HEK293 (cell line): ENCODE data around the gene NMT2.

Source experiments
- CTCF ChIA-PET: fragments of 350-600 bp; formaldehyde crosslinking; extraction: SDS; loops from one replicate; lab custom pipeline; 2021; ENCODE audit warnings: antibody characterized with exemption; lab: Yijun Ruan, JAX
- POLR2A ChIA-PET: fragments of 300-600 bp; formaldehyde crosslinking; extraction: SDS; loops from one replicate; lab custom pipeline; 2020; ENCODE audit warnings: antibody characterized with exemption, inconsistent platforms; lab: Yijun Ruan, JAX
- H3K27ac ChIP-seq: fragments of 200-500 bp; sonication (Bioruptor generic); 2 replicates; pipeline ENCODE4 v1.5.1; 2014; ENCODE audit warnings: low read depth, low read length, control low read depth, inconsistent platforms; ENCODE audit errors: extremely low read depth
- H3K36me3 ChIP-seq, 2 experiments: fragments of 200-500 bp in 1 of 2; sonication (Bioruptor generic) in 1 of 2; 1 replicate in 1 of 2; 2 replicates in 1 of 2; pipeline ENCODE4 v1.5.1; 2014 to 2017; ENCODE audit warnings: inconsistent platforms in 2 of 2, low read length in 2 of 2; ENCODE audit not compliant: control insufficient read depth in 2 of 2, insufficient read depth in 1 of 2
- H3K4me1 ChIP-seq: fragments of 200-500 bp; sonication (Bioruptor generic); 2 replicates; pipeline ENCODE4 v1.5.1; 2014; ENCODE audit warnings: mild to moderate bottlenecking, low read length, inconsistent platforms; ENCODE audit not compliant: control insufficient read depth, insufficient read depth
- H3K4me3 ChIP-seq: 2 replicates; pipeline ENCODE4 v1.5.1; 2011; ENCODE audit warnings: low read depth, mild to moderate bottlenecking, control low read depth, low read length, moderate library complexity
- H3K9me3 ChIP-seq: fragments of 200-500 bp; sonication (Bioruptor generic); 2 replicates; pipeline ENCODE4 v1.5.1; 2014; ENCODE audit warnings: low read depth, low read length, inconsistent platforms; ENCODE audit not compliant: control insufficient read depth, insufficient read depth
- EGR2 ChIP-seq: fragments of 450-650 bp; formaldehyde crosslinking; IDR thresholded peaks from 2 replicates; pipeline ENCODE4 v1.5.1; 2016; ENCODE audit warnings: low read depth, missing biosample characterization, missing genetic modification characterization
- GFI1B ChIP-seq: fragments of 450-650 bp; formaldehyde crosslinking; IDR thresholded peaks from 2 replicates; pipeline ENCODE4 v1.5.1; 2016; ENCODE audit warnings: missing biosample characterization, missing genetic modification characterization
- GLI2 ChIP-seq: fragments of 450-650 bp; formaldehyde crosslinking; IDR thresholded peaks from 2 replicates; pipeline ENCODE4; 2017; ENCODE audit warnings: missing biosample characterization, missing genetic modification characterization, low read depth, borderline replicate concordance
- RBAK ChIP-seq: fragments of 450-650 bp; formaldehyde crosslinking; IDR thresholded peaks from 2 replicates; pipeline ENCODE4 v1.5.1; 2016; ENCODE audit warnings: missing biosample characterization, missing genetic modification characterization
- SCRT2 ChIP-seq: fragments of 450-650 bp; formaldehyde crosslinking; IDR thresholded peaks from 2 replicates; pipeline ENCODE4 v1.5.1; 2016; ENCODE audit warnings: missing biosample characterization, missing genetic modification characterization
- SP7 ChIP-seq: fragments of 450-650 bp; formaldehyde crosslinking; IDR thresholded peaks from 2 replicates; pipeline ENCODE4 v1.5.1; 2016; ENCODE audit warnings: missing biosample characterization, missing genetic modification characterization
- ZNF114 ChIP-seq: fragments of 450-650 bp; formaldehyde crosslinking; IDR thresholded peaks from 2 replicates; pipeline ENCODE4 v1.5.0; 2017; ENCODE audit warnings: missing biosample characterization, missing genetic modification characterization
- ZNF121 ChIP-seq: fragments of 450-650 bp; formaldehyde crosslinking; IDR thresholded peaks from 2 replicates; pipeline ENCODE4 v1.5.1; 2016; ENCODE audit warnings: missing biosample characterization, missing genetic modification characterization
- ZNF157 ChIP-seq: fragments of 450-650 bp; formaldehyde crosslinking; IDR thresholded peaks from 2 replicates; pipeline ENCODE4 v1.5.1; 2016; ENCODE audit warnings: missing biosample characterization, missing genetic modification characterization
- ZNF23 ChIP-seq: fragments of 450-650 bp; formaldehyde crosslinking; IDR thresholded peaks from 2 replicates; pipeline ENCODE4 v1.5.1; 2016; ENCODE audit warnings: missing biosample characterization, missing genetic modification characterization, borderline replicate concordance
- ZNF510 ChIP-seq: fragments of 450-650 bp; formaldehyde crosslinking; IDR thresholded peaks from 2 replicates; pipeline ENCODE4 v1.5.1; 2018; ENCODE audit warnings: mild to moderate bottlenecking, missing genetic modification characterization, missing biosample characterization; ENCODE audit not compliant: insufficient replicate concordance
- ZNF560 ChIP-seq: fragments of 450-650 bp; formaldehyde crosslinking; IDR thresholded peaks from 2 replicates; pipeline ENCODE4 v1.5.1; 2017; ENCODE audit warnings: missing biosample characterization, missing genetic modification characterization, borderline replicate concordance
- ZNF707 ChIP-seq: fragments of 450-650 bp; formaldehyde crosslinking; IDR thresholded peaks from 2 replicates; pipeline ENCODE4 v1.5.1; 2016; ENCODE audit warnings: missing biosample characterization, missing genetic modification characterization
- ZNF792 ChIP-seq: fragments of 450-650 bp; formaldehyde crosslinking; IDR thresholded peaks from 2 replicates; pipeline ENCODE4 v1.5.1; 2016; ENCODE audit warnings: missing biosample characterization, missing genetic modification characterization
- TF ChIP-seq, protein P1 (sequence below): fragments of 450-650 bp; IDR thresholded peaks from 2 replicates; pipeline ENCODE4 v1.5.1; 2018; ENCODE audit warnings: missing biosample characterization, mild to moderate bottlenecking, missing genetic modification characterization
- TF ChIP-seq, protein P2 (sequence below): fragments of 450-650 bp; formaldehyde crosslinking; IDR thresholded peaks from 2 replicates; pipeline ENCODE4 v1.5.1; 2016; ENCODE audit warnings: missing biosample characterization, missing genetic modification characterization
- TF ChIP-seq, protein P3 (sequence below): fragments of 450-650 bp; formaldehyde crosslinking; IDR thresholded peaks from 2 replicates; pipeline ENCODE4 v1.5.1; 2016; ENCODE audit warnings: missing biosample characterization, missing genetic modification characterization
- TF ChIP-seq, protein P4 (sequence below): fragments of 450-650 bp; formaldehyde crosslinking; IDR thresholded peaks from 2 replicates; pipeline ENCODE4 v1.5.1; 2016; ENCODE audit warnings: missing biosample characterization, missing genetic modification characterization

Gene NMT2

GRCh38 chr10:15196021-15196834, 27.7 kb upstream of the NMT2 start:
- Histone ChIP-seq H3K4me1 (no peaks in the 10 kb centered on the region), H3K4me3 (no peak overlapping the region), H3K9me3 (no peaks in the 10 kb centered on the region)
- TF ChIP-seq ZNF792 (no peak), GFI1B (no peak), ZNF157 (tag by site-specific recombination) (no peak), ZNF23 (no peak), ZNF707 (tag by site-specific recombination) (no peak), RBAK (tag by site-specific recombination) (no peak), GLI2 (tag by site-specific recombination) (no peak), SCRT2 (tag by site-specific recombination) (no peak), SP7 (tag by site-specific recombination) (no peak), ZNF114 (tag by site-specific recombination) (no peak), ZNF510 (tag by site-specific recombination) (no peak), ZNF560 (no peak), ZNF121 (no peak), EGR2 (tag by site-specific recombination) (no peak)
- TF ChIP-seq, protein P1, sequence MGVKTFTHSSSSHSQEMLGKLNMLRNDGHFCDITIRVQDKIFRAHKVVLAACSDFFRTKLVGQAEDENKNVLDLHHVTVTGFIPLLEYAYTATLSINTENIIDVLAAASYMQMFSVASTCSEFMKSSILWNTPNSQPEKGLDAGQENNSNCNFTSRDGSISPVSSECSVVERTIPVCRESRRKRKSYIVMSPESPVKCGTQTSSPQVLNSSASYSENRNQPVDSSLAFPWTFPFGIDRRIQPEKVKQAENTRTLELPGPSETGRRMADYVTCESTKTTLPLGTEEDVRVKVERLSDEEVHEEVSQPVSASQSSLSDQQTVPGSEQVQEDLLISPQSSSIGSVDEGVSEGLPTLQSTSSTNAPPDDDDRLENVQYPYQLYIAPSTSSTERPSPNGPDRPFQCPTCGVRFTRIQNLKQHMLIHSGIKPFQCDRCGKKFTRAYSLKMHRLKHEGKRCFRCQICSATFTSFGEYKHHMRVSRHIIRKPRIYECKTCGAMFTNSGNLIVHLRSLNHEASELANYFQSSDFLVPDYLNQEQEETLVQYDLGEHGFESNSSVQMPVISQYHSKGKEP (tag by site-specific recombination) = no peak
- TF ChIP-seq, protein P2, sequence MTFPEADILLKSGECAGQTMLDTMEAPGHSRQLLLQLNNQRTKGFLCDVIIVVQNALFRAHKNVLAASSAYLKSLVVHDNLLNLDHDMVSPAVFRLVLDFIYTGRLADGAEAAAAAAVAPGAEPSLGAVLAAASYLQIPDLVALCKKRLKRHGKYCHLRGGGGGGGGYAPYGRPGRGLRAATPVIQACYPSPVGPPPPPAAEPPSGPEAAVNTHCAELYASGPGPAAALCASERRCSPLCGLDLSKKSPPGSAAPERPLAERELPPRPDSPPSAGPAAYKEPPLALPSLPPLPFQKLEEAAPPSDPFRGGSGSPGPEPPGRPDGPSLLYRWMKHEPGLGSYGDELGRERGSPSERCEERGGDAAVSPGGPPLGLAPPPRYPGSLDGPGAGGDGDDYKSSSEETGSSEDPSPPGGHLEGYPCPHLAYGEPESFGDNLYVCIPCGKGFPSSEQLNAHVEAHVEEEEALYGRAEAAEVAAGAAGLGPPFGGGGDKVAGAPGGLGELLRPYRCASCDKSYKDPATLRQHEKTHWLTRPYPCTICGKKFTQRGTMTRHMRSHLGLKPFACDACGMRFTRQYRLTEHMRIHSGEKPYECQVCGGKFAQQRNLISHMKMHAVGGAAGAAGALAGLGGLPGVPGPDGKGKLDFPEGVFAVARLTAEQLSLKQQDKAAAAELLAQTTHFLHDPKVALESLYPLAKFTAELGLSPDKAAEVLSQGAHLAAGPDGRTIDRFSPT (tag by site-specific recombination) = no peak
- TF ChIP-seq, protein P3, sequence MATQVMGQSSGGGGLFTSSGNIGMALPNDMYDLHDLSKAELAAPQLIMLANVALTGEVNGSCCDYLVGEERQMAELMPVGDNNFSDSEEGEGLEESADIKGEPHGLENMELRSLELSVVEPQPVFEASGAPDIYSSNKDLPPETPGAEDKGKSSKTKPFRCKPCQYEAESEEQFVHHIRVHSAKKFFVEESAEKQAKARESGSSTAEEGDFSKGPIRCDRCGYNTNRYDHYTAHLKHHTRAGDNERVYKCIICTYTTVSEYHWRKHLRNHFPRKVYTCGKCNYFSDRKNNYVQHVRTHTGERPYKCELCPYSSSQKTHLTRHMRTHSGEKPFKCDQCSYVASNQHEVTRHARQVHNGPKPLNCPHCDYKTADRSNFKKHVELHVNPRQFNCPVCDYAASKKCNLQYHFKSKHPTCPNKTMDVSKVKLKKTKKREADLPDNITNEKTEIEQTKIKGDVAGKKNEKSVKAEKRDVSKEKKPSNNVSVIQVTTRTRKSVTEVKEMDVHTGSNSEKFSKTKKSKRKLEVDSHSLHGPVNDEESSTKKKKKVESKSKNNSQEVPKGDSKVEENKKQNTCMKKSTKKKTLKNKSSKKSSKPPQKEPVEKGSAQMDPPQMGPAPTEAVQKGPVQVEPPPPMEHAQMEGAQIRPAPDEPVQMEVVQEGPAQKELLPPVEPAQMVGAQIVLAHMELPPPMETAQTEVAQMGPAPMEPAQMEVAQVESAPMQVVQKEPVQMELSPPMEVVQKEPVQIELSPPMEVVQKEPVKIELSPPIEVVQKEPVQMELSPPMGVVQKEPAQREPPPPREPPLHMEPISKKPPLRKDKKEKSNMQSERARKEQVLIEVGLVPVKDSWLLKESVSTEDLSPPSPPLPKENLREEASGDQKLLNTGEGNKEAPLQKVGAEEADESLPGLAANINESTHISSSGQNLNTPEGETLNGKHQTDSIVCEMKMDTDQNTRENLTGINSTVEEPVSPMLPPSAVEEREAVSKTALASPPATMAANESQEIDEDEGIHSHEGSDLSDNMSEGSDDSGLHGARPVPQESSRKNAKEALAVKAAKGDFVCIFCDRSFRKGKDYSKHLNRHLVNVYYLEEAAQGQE (tag by site-specific recombination) = no peak
- TF ChIP-seq, protein P4, sequence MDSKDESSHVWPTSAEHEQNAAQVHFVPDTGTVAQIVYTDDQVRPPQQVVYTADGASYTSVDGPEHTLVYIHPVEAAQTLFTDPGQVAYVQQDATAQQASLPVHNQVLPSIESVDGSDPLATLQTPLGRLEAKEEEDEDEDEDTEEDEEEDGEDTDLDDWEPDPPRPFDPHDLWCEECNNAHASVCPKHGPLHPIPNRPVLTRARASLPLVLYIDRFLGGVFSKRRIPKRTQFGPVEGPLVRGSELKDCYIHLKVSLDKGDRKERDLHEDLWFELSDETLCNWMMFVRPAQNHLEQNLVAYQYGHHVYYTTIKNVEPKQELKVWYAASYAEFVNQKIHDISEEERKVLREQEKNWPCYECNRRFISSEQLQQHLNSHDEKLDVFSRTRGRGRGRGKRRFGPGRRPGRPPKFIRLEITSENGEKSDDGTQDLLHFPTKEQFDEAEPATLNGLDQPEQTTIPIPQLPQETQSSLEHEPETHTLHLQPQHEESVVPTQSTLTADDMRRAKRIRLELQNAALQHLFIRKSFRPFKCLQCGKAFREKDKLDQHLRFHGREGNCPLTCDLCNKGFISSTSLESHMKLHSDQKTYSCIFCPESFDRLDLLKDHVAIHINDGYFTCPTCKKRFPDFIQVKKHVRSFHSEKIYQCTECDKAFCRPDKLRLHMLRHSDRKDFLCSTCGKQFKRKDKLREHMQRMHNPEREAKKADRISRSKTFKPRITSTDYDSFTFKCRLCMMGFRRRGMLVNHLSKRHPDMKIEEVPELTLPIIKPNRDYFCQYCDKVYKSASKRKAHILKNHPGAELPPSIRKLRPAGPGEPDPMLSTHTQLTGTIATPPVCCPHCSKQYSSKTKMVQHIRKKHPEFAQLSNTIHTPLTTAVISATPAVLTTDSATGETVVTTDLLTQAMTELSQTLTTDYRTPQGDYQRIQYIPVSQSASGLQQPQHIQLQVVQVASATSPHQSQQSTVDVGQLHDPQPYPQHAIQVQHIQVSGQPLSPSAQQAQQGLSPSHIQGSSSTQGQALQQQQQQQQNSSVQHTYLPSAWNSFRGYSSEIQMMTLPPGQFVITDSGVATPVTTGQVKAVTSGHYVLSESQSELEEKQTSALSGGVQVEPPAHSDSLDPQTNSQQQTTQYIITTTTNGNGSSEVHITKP = no peak
- TF ChIP-seq, all 188 proteins: peak for 0
- Histone ChIP-seq H3K27ac (no peak overlapping the region), H3K36me3 (no peaks in the 10 kb centered on the region)
- POLR2A ChIA-PET = interaction anchor here (0.7 kb wide), 1 partner anchor 52 kb away, joined by 4 read pairs; no protein-coding TSS in a partner anchor
- CTCF ChIA-PET = no interaction called here
